HepG2 (cell line): ENCODE data around the gene BRSK2. TPM values are rescaled to one million over a fixed set of nuclear protein-coding genes. Genes with fewer than 3 reads are reported as not detected.

ENCODE experiments used
- ATAC-seq: fragments of 200-7000 bp; cut with Tn5 transposase; 3 replicates; pipeline ENCODE4 v1.9.1; 2020; ENCODE audit warnings: mild to moderate bottlenecking, moderate library complexity
- BruUV-seq: library from RNA; stranded (reverse); fragments of 400-500 nt; replicated peaks from 2 replicates; lab custom pipeline; 2021; lab: Mats Ljungman, UMichigan
- CTCF ChIA-PET: fragments of 300-600 bp; formaldehyde crosslinking; extraction: SDS; loops from one replicate; lab custom pipeline; 2021; ENCODE audit warnings: low total read pairs, inconsistent platforms, low intra/inter-chr PET ratio; lab: Yijun Ruan, JAX
- POLR2A ChIA-PET: fragments of 350-600 bp; sonication (Branson Sonifier 250); formaldehyde crosslinking; loops from one replicate; lab custom pipeline; 2020; ENCODE audit warnings: antibody characterized with exemption, inconsistent platforms; lab: Yijun Ruan, JAX
- DNase-seq: peaks from one replicate; pipeline ENCODE4 v3.0.0-alpha.2; 2015; ENCODE audit warnings: low spot score
- FAIRE-seq: peaks from 3 replicates; lab custom pipeline; 2011; peaks lifted over from hg19 to GRCh38; lab: Jason Lieb, UNC
- H2AFZ ChIP-seq: one replicate; pipeline ENCODE4 v1.6.1; 2011; ENCODE audit warnings: low read length, inconsistent platforms
- H3K27ac ChIP-seq: fragments of 300-600 bp; 3 replicates; pipeline ENCODE4 v1.8.0; 2011; ENCODE audit warnings: mixed run types, mild to moderate bottlenecking, mixed read lengths, low read length, inconsistent platforms; ENCODE audit not compliant: insufficient read depth; ENCODE audit errors: extremely low read length
- H3K27me3 ChIP-seq, 2 experiments: fragments of 200-600 bp in 1 of 2; 2 replicates in 1 of 2; 3 replicates in 1 of 2; pipeline versions ENCODE4 v1.6.0 to v1.8.0; 2011; ENCODE audit warnings: low read length in 2 of 2, mild to moderate bottlenecking in 2 of 2, moderate library complexity in 2 of 2, inconsistent platforms in 1 of 2; ENCODE audit not compliant: insufficient read depth in 2 of 2, control insufficient read depth in 1 of 2
- H3K36me3 ChIP-seq, 2 experiments: fragments of 200-600 bp in 1 of 2; replicated peaks in 1 of 2; 2 replicates in 1 of 2; 3 replicates in 1 of 2; pipeline versions ENCODE4 v1.5.1 to v1.8.0; 2011; ENCODE audit warnings: low read length in 2 of 2, inconsistent platforms in 1 of 2; ENCODE audit not compliant: insufficient read depth in 2 of 2, control insufficient read depth in 1 of 2
- H3K4me1 ChIP-seq: 2 replicates; pipeline ENCODE4 v1.5.1; 2012; ENCODE audit warnings: low read length, inconsistent platforms; ENCODE audit not compliant: insufficient read depth
- H3K4me2 ChIP-seq: 2 replicates; pipeline ENCODE4 v1.6.0; 2011; ENCODE audit warnings: low read depth, low read length, inconsistent platforms
- H3K4me3 ChIP-seq, 3 experiments: fragments of 200-600 bp in 1 of 3; sonication (generic), shearing (Covaris generic) in 1 of 3; replicated peaks in 1 of 3; 2 replicates each; pipeline ENCODE4 v1.5.1; 2011 to 2016; ENCODE audit warnings: low read length in 3 of 3, inconsistent platforms in 2 of 3, low read depth in 2 of 3, mild to moderate bottlenecking in 2 of 3, control low read depth in 1 of 3, mixed read lengths in 1 of 3; ENCODE audit not compliant: insufficient read depth in 1 of 3
- H3K79me2 ChIP-seq: one replicate; pipeline ENCODE4 v1.6.1; 2011; ENCODE audit warnings: low read length, inconsistent platforms; ENCODE audit not compliant: insufficient read depth
- H3K9ac ChIP-seq: 2 replicates; pipeline ENCODE4 v1.6.0; 2011; ENCODE audit warnings: mild to moderate bottlenecking, low read depth, low read length, inconsistent platforms; ENCODE audit not compliant: insufficient read depth
- H3K9me3 ChIP-seq: 2 replicates; pipeline ENCODE4 v1.5.1; 2012; ENCODE audit warnings: mild to moderate bottlenecking, low read length
- H4K20me1 ChIP-seq: 2 replicates; pipeline ENCODE4 v1.6.0; 2011; ENCODE audit warnings: inconsistent platforms, mild to moderate bottlenecking, low read length, moderate library complexity; ENCODE audit not compliant: insufficient read depth
- EHMT2 ChIP-seq: fragments of 200-600 bp; sonication (generic); IDR thresholded peaks from 2 replicates; pipeline ENCODE4 v1.7.0; 2017; ENCODE audit warnings: antibody characterized with exemption, low read depth, low read length, borderline replicate concordance
- MAFF ChIP-seq: IDR thresholded peaks from 2 replicates; pipeline ENCODE4 v1.6.1; 2011; ENCODE audit warnings: low read depth, low read length, improper control_type of control experiment
- MIER2 ChIP-seq: IDR thresholded peaks from 2 replicates; pipeline ENCODE4 v1.6.1; 2016; ENCODE audit warnings: missing biosample characterization, missing genetic modification reagents
- REPIN1 ChIP-seq: sonication (generic); formaldehyde crosslinking; IDR thresholded peaks from 2 replicates; pipeline ENCODE4 v1.8.0; 2022; ENCODE audit warnings: missing genetic modification reagents, low read depth, mild to moderate bottlenecking, borderline replicate concordance
- ZFP36 ChIP-seq: fragments of 150-350 bp; IDR thresholded peaks from 2 replicates; pipeline ENCODE4 v1.6.1; 2018; ENCODE audit warnings: borderline replicate concordance, low read length, low read depth; ENCODE audit not compliant: partially characterized antibody
- ZNF563 ChIP-seq: sonication (generic); formaldehyde crosslinking; IDR thresholded peaks from 2 replicates; pipeline ENCODE4 v1.8.0; 2022; ENCODE audit warnings: mild to moderate bottlenecking, moderate library complexity, missing genetic modification reagents
- ZNF773 ChIP-seq: sonication (generic); formaldehyde crosslinking; IDR thresholded peaks from 2 replicates; pipeline ENCODE4 v1.4.0; 2020; ENCODE audit warnings: missing genetic modification reagents, borderline replicate concordance
- WGBS: methylation state at CpG from one replicate; pipeline ENCODE4 v1.1.6; 2017; ENCODE audit warnings: low lambda C conversion rate; 5-methylcytosine and 5-hydroxymethylcytosine counted together
- in situ Hi-C: cut with HindIII; loops from 2 replicates; pipeline ENCODE4 v1.10.0; 2017; ENCODE audit warnings: low pct_unique_long_range_greater_than_20kb; ENCODE audit not compliant: extremely low pct_ligation_motif_present
- intact Hi-C: fragments of 100-400 bp; cut with micrococcal nuclease; formaldehyde crosslinking; loops from one replicate; pipeline ENCODE4 v1.10.0; 2022; ENCODE audit not compliant: unreplicated experiment
- polyA plus RNA-seq, 8 experiments: library from polyadenylated mRNA; depleted of rRNA in 3 of 8; stranded (reverse) in 7 of 8; unstranded in 1 of 8; fragments of >200 nt; fragmentation: Illumina TruSeq in 4 of 8; extraction: Trizol in 4 of 8; gene quantifications; 2 replicates each; pipeline versions ENCODE4 v1.2.1 to v1.2.3, GENCODE V29; 2011 to 2016; ENCODE audit warnings: low read depth in 4 of 8, missing spikeins in 1 of 8, mixed read lengths in 1 of 8; ENCODE audit not compliant: insufficient read depth in 1 of 8
- total RNA-seq, 5 experiments: library from RNA; depleted of rRNA; stranded (reverse); fragments of >200 nt; fragmentation: Illumina TruSeq; extraction: Trizol; gene quantifications; 2 replicates each; pipeline ENCODE4 v1.2.3, GENCODE V29; 2016; ENCODE audit warnings: low read depth in 1 of 5
- TF ChIP-seq, protein P1 (sequence below): sonication (generic); formaldehyde crosslinking; IDR thresholded peaks from 2 replicates; pipeline ENCODE4 v1.4.0; 2020; ENCODE audit warnings: missing genetic modification reagents
- TF ChIP-seq, protein P2 (sequence below), 2 experiments: IDR thresholded peaks; 2 replicates each; pipeline ENCODE4 v1.6.1; 2011 to 2012; ENCODE audit warnings: low read length in 2 of 2, borderline replicate concordance in 1 of 2, low read depth in 1 of 2, mild to moderate bottlenecking in 1 of 2, moderate library complexity in 1 of 2
- TF ChIP-seq, protein P3 (sequence below): IDR thresholded peaks from 2 replicates; pipeline ENCODE4 v1.6.1; 2016; ENCODE audit warnings: control low read depth
- TF ChIP-seq, protein P4 (sequence below): sonication (generic); formaldehyde crosslinking; IDR thresholded peaks from 2 replicates; pipeline ENCODE4 v1.4.0; 2020; ENCODE audit warnings: missing genetic modification reagents
- TF ChIP-seq, protein P5 (sequence below): sonication (generic); formaldehyde crosslinking; IDR thresholded peaks from 2 replicates; pipeline ENCODE4 v1.8.0; 2022; ENCODE audit warnings: mild to moderate bottlenecking, missing genetic modification reagents, moderate library complexity

Gene BRSK2
- total and polyA plus RNA-seq, 2 of the 13 experiments (the other 11 are each of a cell fraction or from before 2014, with no cell fraction given): 0.74 to 1.1 TPM

DNA sequence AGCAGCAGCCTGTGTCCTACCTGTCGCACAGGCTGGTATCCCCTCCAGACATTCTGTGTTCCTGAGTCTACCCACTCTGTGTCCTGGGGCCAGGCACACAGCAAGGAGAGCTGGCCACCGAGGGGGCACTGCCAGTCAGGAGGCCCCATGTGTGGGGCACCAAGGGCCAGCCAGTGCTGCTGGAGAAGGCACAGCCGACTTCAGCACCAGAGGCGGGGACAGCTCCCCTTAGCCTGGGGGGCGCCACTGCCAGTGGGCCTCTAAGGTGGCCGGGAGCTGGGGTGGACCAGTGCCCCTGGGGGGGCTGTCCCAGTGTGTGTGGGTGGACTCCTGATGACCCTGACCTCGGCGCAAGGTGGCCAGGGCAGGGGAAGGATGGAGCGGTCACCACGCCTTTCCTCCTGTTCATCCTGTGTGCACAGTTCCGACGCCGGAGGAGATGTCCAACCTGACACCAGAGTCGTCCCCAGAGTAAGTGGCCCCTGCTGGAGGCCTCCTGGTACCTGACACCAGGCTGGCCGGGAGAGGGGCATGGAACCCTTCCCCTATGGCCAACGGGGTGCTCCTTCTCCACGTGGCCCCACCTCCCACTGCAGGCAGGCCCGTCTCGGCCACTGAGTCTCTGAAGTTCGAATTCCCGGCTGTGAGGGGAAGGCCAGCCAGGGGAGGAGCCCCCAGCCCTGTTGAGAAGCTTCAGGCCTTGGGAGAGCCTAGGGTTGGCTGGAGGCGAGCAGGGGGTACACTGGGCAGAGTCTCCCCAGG lies 61.4 kb downstream of the BRSK2 start:
- Histone ChIP-seq H3K9ac (no peak overlapping the region), H3K4me2 (no peak overlapping the region), H4K20me1 (peaks cover 6% of the 10 kb centered on the region; the same call in 1 of the 2 replicates), H3K4me1 (no peaks in the 10 kb centered on the region), H2AFZ (no peak overlapping the region), H3K79me2 (no peaks in the 10 kb centered on the region), H3K36me3 (no peaks in the 10 kb centered on the region), H3K4me3 (no peak overlapping the region), H3K9me3 (no peaks in the 10 kb centered on the region), H3K27me3 (peaks cover 5 to 29% of the 10 kb centered on the region in 2 experiments; a peak in 4 of 5 replicates), H3K27ac (no peak overlapping the region)
- FAIRE-seq: no peak
- no peak for ATAC-seq
- in situ Hi-C loops: no loop called here
- ChIA-PET POLR2A (no interaction called here), CTCF (no interaction called here)
- 26% methylated on average over 7 of the region's 22 CpGs for WGBS
- intact Hi-C loops: no loop called here
- no peak for DNase-seq
- no TSS peak for BruUV-seq
- TF ChIP-seq, protein P1, sequence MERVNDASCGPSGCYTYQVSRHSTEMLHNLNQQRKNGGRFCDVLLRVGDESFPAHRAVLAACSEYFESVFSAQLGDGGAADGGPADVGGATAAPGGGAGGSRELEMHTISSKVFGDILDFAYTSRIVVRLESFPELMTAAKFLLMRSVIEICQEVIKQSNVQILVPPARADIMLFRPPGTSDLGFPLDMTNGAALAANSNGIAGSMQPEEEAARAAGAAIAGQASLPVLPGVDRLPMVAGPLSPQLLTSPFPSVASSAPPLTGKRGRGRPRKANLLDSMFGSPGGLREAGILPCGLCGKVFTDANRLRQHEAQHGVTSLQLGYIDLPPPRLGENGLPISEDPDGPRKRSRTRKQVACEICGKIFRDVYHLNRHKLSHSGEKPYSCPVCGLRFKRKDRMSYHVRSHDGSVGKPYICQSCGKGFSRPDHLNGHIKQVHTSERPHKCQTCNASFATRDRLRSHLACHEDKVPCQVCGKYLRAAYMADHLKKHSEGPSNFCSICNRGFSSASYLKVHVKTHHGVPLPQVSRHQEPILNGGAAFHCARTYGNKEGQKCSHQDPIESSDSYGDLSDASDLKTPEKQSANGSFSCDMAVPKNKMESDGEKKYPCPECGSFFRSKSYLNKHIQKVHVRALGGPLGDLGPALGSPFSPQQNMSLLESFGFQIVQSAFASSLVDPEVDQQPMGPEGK (CRISPR knock-in tag): peak; percentile 63
- TF ChIP-seq, protein P2, sequence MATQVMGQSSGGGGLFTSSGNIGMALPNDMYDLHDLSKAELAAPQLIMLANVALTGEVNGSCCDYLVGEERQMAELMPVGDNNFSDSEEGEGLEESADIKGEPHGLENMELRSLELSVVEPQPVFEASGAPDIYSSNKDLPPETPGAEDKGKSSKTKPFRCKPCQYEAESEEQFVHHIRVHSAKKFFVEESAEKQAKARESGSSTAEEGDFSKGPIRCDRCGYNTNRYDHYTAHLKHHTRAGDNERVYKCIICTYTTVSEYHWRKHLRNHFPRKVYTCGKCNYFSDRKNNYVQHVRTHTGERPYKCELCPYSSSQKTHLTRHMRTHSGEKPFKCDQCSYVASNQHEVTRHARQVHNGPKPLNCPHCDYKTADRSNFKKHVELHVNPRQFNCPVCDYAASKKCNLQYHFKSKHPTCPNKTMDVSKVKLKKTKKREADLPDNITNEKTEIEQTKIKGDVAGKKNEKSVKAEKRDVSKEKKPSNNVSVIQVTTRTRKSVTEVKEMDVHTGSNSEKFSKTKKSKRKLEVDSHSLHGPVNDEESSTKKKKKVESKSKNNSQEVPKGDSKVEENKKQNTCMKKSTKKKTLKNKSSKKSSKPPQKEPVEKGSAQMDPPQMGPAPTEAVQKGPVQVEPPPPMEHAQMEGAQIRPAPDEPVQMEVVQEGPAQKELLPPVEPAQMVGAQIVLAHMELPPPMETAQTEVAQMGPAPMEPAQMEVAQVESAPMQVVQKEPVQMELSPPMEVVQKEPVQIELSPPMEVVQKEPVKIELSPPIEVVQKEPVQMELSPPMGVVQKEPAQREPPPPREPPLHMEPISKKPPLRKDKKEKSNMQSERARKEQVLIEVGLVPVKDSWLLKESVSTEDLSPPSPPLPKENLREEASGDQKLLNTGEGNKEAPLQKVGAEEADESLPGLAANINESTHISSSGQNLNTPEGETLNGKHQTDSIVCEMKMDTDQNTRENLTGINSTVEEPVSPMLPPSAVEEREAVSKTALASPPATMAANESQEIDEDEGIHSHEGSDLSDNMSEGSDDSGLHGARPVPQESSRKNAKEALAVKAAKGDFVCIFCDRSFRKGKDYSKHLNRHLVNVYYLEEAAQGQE (IDR thresholded peaks at IDR 0.05; ENCODE audit: borderline replicate concordance in 1 of 2, low read depth in 1 of 2, low read length in 2 of 2): peak; percentile 80 to 93
- TF ChIP-seq ZNF773 (CRISPR knock-in tag) (no peak), ZFP36 (no peak), MAFF (no peak), ZNF563 (no peak), MIER2 (peak; percentile 93), EHMT2 (0 out of 2 replicates have a peak, but pooled peaks have one; percentile 71), REPIN1 (CRISPR knock-in tag) (0 out of 2 replicates have a peak, but pooled peaks have one; percentile 27)
- TF ChIP-seq, protein P3, sequence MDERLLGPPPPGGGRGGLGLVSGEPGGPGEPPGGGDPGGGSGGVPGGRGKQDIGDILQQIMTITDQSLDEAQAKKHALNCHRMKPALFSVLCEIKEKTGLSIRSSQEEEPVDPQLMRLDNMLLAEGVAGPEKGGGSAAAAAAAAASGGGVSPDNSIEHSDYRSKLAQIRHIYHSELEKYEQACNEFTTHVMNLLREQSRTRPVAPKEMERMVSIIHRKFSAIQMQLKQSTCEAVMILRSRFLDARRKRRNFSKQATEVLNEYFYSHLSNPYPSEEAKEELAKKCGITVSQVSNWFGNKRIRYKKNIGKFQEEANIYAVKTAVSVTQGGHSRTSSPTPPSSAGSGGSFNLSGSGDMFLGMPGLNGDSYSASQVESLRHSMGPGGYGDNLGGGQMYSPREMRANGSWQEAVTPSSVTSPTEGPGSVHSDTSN (CRISPR knock-in tag): no peak
- TF ChIP-seq, protein P4, sequence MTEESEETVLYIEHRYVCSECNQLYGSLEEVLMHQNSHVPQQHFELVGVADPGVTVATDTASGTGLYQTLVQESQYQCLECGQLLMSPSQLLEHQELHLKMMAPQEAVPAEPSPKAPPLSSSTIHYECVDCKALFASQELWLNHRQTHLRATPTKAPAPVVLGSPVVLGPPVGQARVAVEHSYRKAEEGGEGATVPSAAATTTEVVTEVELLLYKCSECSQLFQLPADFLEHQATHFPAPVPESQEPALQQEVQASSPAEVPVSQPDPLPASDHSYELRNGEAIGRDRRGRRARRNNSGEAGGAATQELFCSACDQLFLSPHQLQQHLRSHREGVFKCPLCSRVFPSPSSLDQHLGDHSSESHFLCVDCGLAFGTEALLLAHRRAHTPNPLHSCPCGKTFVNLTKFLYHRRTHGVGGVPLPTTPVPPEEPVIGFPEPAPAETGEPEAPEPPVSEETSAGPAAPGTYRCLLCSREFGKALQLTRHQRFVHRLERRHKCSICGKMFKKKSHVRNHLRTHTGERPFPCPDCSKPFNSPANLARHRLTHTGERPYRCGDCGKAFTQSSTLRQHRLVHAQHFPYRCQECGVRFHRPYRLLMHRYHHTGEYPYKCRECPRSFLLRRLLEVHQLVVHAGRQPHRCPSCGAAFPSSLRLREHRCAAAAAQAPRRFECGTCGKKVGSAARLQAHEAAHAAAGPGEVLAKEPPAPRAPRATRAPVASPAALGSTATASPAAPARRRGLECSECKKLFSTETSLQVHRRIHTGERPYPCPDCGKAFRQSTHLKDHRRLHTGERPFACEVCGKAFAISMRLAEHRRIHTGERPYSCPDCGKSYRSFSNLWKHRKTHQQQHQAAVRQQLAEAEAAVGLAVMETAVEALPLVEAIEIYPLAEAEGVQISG (CRISPR knock-in tag): 0 out of 2 replicates have a peak, but pooled peaks have one; percentile 21
- TF ChIP-seq, protein P5, sequence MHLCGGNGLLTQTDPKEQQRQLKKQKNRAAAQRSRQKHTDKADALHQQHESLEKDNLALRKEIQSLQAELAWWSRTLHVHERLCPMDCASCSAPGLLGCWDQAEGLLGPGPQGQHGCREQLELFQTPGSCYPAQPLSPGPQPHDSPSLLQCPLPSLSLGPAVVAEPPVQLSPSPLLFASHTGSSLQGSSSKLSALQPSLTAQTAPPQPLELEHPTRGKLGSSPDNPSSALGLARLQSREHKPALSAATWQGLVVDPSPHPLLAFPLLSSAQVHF (CRISPR knock-in tag): no peak
